Bronchial epithelial cell (primary cell): ENCODE data around the gene AGAP2. TPM values are rescaled to one million over a fixed set of nuclear protein-coding genes. Genes with fewer than 3 reads are reported as not detected.

Experiments
- DNase-seq: peaks from one replicate; pipeline ENCODE4 v3.0.0-alpha.2; 2010; ENCODE audit warnings: low read depth
- FAIRE-seq: peaks from 2 replicates; lab custom pipeline; 2011; peaks lifted over from hg19 to GRCh38; lab: Jason Lieb, UNC
- H3K27me3 ChIP-seq: 2 replicates; pipeline ENCODE4 v1.5.1; 2011; ENCODE audit warnings: low read length; ENCODE audit not compliant: control insufficient read depth, insufficient read depth
- H3K36me3 ChIP-seq: 2 replicates; pipeline ENCODE4 v1.5.1; 2011; ENCODE audit warnings: low read length; ENCODE audit not compliant: control insufficient read depth, insufficient read depth
- H3K4me3 ChIP-seq: 2 replicates; pipeline ENCODE4 v1.5.1; 2011; ENCODE audit warnings: mild to moderate bottlenecking, low read depth, low read length, control low read depth
- CTCF ChIP-seq: IDR thresholded peaks from 2 replicates; pipeline ENCODE4 v1.5.1; 2011; ENCODE audit warnings: mild to moderate bottlenecking, moderate library complexity, low read length, control low read depth, inconsistent platforms; ENCODE audit not compliant: insufficient read depth, severe bottlenecking
- total RNA-seq: library from RNA; depleted of rRNA; stranded (reverse); fragments of >200 nt; gene quantifications from 2 replicates; pipeline ENCODE4 v1.2.1, GENCODE V29; 2014

The AGAP2 gene
- total RNA-seq, 1 donor from 2014 or later: under 0.01 TPM

DNA sequence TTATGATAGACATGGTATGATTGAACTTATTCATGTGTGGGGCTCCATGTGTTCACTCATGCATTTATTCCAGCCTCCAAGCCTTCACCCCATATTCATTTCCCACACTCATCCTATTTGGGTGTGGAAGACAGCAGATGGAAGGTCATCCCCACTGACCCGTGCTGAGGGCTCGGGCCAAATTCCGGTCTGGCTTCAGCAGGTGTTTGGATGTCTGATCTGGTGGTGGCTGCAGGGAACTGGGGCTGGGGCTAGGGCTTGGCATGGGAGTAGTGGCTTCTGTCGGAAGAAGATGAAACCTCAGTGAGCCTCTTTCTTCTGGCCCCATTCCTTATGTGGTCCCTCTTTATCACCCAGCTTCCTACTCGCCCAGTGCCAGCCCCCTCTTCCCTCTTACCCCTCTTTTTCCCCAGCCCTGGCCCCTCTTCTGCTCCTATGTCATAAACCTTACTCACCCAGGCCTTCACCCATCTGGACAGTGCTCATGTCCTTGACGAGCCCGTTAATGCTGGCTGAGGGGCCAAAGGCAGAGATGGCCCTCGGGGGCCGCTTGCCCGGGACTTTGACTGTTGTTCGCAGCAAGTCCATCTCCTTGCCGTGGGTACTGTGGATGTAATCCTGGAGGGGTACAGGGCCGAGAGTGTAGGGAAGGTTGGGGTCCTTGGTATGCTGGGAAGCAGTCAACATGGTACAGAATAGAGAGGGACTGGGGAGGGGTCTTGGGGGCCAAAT lies 8.0 kb downstream of the AGAP2 start:
- Histone ChIP-seq H3K4me3 (no peak overlapping the region), H3K36me3 (no peaks in the 10 kb centered on the region), H3K27me3 (peaks cover 13% of the 10 kb centered on the region)
- no peak for TF ChIP-seq CTCF
- FAIRE-seq (no peak), DNase-seq (no peak)

DNA sequence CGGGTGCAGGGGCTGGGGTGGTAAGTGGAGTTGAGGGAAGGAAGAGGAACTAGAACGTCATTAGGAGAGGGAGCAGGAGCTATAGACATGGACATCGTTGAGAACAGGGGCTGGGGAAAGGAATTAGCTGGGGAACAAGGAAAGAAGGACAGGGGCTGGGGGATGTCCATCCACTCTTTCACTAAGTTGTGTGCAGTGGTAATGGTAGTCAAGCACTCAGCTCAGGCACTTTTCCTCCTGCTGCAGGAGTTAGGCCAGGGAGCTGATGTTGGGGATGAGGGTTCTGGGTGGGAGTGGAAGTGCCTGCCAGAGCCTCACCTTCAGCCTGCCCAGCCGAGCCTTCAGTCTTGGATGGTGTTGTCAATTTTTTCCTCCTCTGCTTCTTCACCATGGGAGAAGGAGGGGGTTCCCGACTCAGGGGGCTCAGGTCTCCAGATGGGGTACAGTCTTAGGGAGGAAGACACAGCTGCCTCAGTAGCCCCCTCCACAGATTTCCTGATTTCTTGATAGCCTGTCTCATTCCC lies 9.2 kb downstream of the AGAP2 start:
- Histone ChIP-seq H3K36me3 (no peaks in the 10 kb centered on the region), H3K4me3 (no peak overlapping the region), H3K27me3 (peaks cover 7% of the 10 kb centered on the region)
- FAIRE-seq: no peak
- no peak for TF ChIP-seq CTCF
- DNase-seq: no peak

DNA sequence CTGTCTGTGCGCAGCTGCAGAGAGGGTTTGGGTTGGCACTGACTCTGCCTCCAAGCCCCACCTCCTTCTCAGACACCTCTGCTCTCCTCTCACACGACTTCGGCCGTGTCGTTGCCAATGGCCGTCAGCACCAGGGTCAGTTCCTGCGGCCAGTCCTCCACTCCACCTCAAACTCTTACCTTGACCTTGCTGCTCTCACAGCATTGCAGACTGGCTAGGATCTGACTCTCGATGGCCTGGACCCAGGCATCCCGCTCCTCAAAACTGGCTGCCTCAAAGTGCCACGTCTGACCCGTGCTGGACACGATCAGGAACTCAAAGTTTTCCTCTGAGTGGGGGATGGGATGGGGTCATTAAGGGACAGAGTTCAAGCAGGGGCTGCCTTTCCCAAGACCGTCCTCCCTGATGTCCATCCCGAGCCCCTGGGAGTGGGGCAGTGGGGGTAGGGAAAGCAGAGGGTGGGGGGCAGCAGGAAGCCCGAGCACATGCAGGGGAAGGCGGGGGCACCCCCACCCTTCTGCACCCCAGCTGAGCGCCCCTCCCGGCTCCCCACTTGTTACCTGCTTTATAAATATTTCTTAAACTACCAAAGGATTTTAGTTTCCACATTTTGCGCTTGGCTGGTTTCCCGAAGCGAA lies 10.7 kb downstream of the AGAP2 start:
- FAIRE-seq (no peak), DNase-seq (no peak)
- Histone ChIP-seq H3K27me3 (peaks cover 5% of the 10 kb centered on the region), H3K36me3 (no peaks in the 10 kb centered on the region), H3K4me3 (no peak overlapping the region)
- no peak for TF ChIP-seq CTCF

DNA sequence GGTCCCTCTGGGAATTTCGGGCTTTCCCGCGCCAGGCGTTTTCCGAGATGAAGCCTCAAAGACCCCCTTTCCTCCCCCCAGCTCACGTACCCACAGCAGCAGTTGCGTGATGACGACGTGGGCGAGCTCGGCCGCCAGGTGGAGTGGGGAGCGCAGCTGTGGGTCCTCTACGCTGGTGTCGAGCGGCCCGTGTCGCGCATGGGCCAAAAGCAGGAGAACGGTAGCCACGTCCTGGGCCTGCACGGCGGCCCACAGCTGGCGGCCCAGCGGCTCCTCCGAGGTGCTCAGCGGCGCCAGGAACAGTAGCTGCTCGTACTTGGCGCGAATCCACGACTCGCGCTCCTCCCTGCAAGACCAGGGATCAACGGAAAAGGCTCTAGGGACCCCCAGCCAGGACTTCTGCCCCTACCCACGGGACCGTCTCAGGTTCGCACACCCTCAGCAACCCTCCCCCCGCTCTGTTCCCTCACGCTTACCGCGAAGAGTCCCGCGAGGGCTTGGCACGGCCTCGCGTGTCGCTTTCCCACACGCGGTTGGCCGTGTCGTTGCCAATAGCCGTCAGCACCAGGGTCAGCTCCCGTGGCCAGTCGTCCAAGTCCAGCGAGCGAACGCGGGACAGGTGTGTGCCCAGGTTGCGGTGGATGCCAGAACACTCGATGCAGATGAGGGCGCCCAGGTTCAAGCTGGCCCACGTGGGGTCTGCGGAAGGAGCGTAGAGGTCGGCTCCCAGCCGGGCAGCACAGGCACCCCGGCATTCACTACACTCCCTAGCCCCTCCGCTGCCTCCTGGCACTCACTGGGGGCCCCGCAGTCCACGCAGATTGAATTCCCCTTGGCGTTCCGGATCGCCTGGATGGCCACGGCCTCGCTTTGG lies 11.4 kb downstream of the AGAP2 start:
- no peak for FAIRE-seq
- peak overlapping the region; percentile 92 for H3K4me3 ChIP-seq
- no peak for DNase-seq
- H3K36me3 ChIP-seq: no peaks in the 10 kb centered on the region
- peaks cover 5% of the 10 kb centered on the region for H3K27me3 ChIP-seq
- TF ChIP-seq CTCF: peak; percentile 51

GRCh38 chr12:57726151-57726883 lies 12.2 kb downstream of the AGAP2 start:
- peaks cover 5% of the 10 kb centered on the region for H3K27me3 ChIP-seq
- peak; percentile 95 for TF ChIP-seq CTCF
- no peaks in the 10 kb centered on the region for H3K36me3 ChIP-seq
- DNase-seq (peak; percentile 67), FAIRE-seq (no peak)
- H3K4me3 ChIP-seq: peak overlapping the region; percentile 92
